RPMI8226 (cell line): Measurements from ENCODE around the gene APOL6.
"Not testable (repeated sequence)": the region's sequence is repeated elsewhere in the genome, so short reads cannot be mapped to it uniquely, and the experiment has no call there.

Experiments
- DNase-seq: peaks from one replicate; pipeline ENCODE4 v3.0.0-alpha.2; 2015

APOL6 gene

GRCh38 chr22:35618427-35619223, 29.6 kb upstream of the APOL6 start:
- DNase-seq = no peak

- DNase-seq = no peak
These were observed 28.7 kb upstream of the APOL6 start for GRCh38 chr22:35619336-35620094.

GRCh38 chr22:35620624-35621251, 27.5 kb upstream of the APOL6 start:
- DNase-seq = no peak

GRCh38 chr22:35621451-35621850, 26.8 kb upstream of the APOL6 start:
- no peak for DNase-seq

GRCh38 chr22:35622191-35622913, 25.9 kb upstream of the APOL6 start:
- peak; percentile 89 for DNase-seq

GRCh38 chr22:35623885-35624284, 24.4 kb upstream of the APOL6 start:
- not testable (repeated sequence) for DNase-seq

- DNase-seq = no peak
These were observed 23.7 kb upstream of the APOL6 start for GRCh38 chr22:35624547-35624946.

GRCh38 chr22:35625763-35626432, 22.3 kb upstream of the APOL6 start:
- DNase-seq = no peak

GRCh38 chr22:35627267-35628041, 20.8 kb upstream of the APOL6 start:
- peak; percentile 74 for DNase-seq

- no peak for DNase-seq
These were observed 19.5 kb upstream of the APOL6 start for GRCh38 chr22:35628732-35629131.

- no peak for DNase-seq
These were observed 18.6 kb upstream of the APOL6 start for GRCh38 chr22:35629406-35630216.

- DNase-seq = no peak
These were observed 17.9 kb upstream of the APOL6 start for GRCh38 chr22:35630387-35630793.

- no peak for DNase-seq
These were observed 17.4 kb upstream of the APOL6 start for GRCh38 chr22:35630891-35631290.

GRCh38 chr22:35631597-35631996, 16.6 kb upstream of the APOL6 start:
- peak; percentile 74 for DNase-seq

GRCh38 chr22:35632935-35633334, 15.3 kb upstream of the APOL6 start:
- DNase-seq = no peak

GRCh38 chr22:35633520-35633919, 14.7 kb upstream of the APOL6 start:
- DNase-seq = no peak

GRCh38 chr22:35634015-35634414, 14.2 kb upstream of the APOL6 start:
- no peak for DNase-seq

GRCh38 chr22:35634943-35635540, 13.2 kb upstream of the APOL6 start:
- DNase-seq = no peak

- DNase-seq = no peak
These were observed 11.0 kb upstream of the APOL6 start for GRCh38 chr22:35637254-35637653.

- no peak for DNase-seq
These were observed 10.2 kb upstream of the APOL6 start for GRCh38 chr22:35638001-35638400.
